H1 (cell line): ENCODE data around the gene IL37.

Source experiments
- CEBPB ChIP-seq: IDR thresholded peaks from 2 replicates; pipeline ENCODE4 v1.6.1; 2012; ENCODE audit warnings: low read depth, low read length
- HDAC6 ChIP-seq: IDR thresholded peaks from one replicate; pipeline ENCODE4 v1.7.1; 2012; ENCODE audit warnings: low read depth, mild to moderate bottlenecking, inconsistent platforms, low read length, moderate library complexity
- JUND ChIP-seq: IDR thresholded peaks from 2 replicates; pipeline ENCODE4 v1.6.1; 2011; ENCODE audit warnings: mild to moderate bottlenecking, improper control_type of control experiment, low read length
- KDM5A ChIP-seq: fragments of 200-600 bp; IDR thresholded peaks from 2 replicates; pipeline ENCODE4 v1.7.1; 2012; ENCODE audit warnings: mild to moderate bottlenecking, low read length, inconsistent platforms, mixed read lengths
- POLR2A ChIP-seq, 2 experiments: IDR thresholded peaks; 1 replicate in 1 of 2; 2 replicates in 1 of 2; pipeline ENCODE4 v1.6.1; 2011; ENCODE audit warnings: low read depth in 2 of 2, low read length in 2 of 2, mild to moderate bottlenecking in 2 of 2; ENCODE audit errors: control extremely low read depth in 1 of 2
- RXRA ChIP-seq: IDR thresholded peaks from 2 replicates; pipeline ENCODE4 v1.6.1; 2011; ENCODE audit warnings: low read depth, mild to moderate bottlenecking, low read length, moderate library complexity; ENCODE audit not compliant: insufficient read depth
- SP1 ChIP-seq: IDR thresholded peaks from 2 replicates; pipeline ENCODE4 v1.6.1; 2011; ENCODE audit warnings: low read depth, low read length
- TAF1 ChIP-seq: IDR thresholded peaks from 2 replicates; pipeline ENCODE4 v1.6.1; 2011; ENCODE audit warnings: mild to moderate bottlenecking, low read depth, low read length
- TEAD4 ChIP-seq: IDR thresholded peaks from 2 replicates; pipeline ENCODE4 v1.6.1; 2012; ENCODE audit warnings: low read depth, low read length, inconsistent platforms, mixed read lengths
- YY1 ChIP-seq: IDR thresholded peaks from 2 replicates; pipeline ENCODE4 v1.6.1; 2011; ENCODE audit warnings: low read depth, mild to moderate bottlenecking, low read length
- ZNF274 ChIP-seq: IDR thresholded peaks from 2 replicates; pipeline ENCODE4 v1.7.0; 2012; ENCODE audit warnings: low read length, borderline replicate concordance; ENCODE audit errors: extremely low read depth
- TF ChIP-seq, protein P1 (sequence below): IDR thresholded peaks from 2 replicates; pipeline ENCODE4 v1.6.1; 2011; ENCODE audit warnings: low read depth, mild to moderate bottlenecking, low read length; ENCODE audit not compliant: insufficient read depth
- TF ChIP-seq, protein P2 (sequence below), 3 experiments: IDR thresholded peaks; 1 replicate in 2 of 3; 2 replicates in 1 of 3; pipeline versions ENCODE4 v1.5.1 to v1.6.1; 2011; ENCODE audit warnings: low read length in 3 of 3, mild to moderate bottlenecking in 3 of 3, inconsistent platforms in 2 of 3, low read depth in 1 of 3, moderate library complexity in 1 of 3; ENCODE audit not compliant: insufficient read depth in 1 of 3; ENCODE audit errors: control extremely low read depth in 1 of 3
- TF ChIP-seq, protein P3 (sequence below): IDR thresholded peaks from 2 replicates; pipeline ENCODE4 v1.6.1; 2012; ENCODE audit warnings: low read length, inconsistent platforms

DNA sequence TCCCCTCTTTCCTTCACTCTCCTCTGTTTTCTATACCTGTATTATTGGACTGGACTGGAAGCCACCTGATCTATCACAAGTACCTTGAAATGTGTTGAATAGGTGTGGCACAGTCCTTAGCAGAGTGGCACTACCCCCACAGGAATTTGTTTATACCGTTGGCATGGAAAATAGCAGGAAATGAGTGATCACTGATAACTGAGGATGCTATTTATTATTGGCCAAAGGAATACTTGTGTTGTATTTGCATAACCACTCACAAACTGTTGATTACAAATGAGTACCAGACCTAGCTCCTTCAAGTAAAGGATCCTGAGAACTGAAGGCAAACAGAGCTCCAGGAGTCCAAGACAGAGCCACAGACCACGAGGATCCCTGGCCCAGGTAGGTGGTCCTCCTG is at the start of gene IL37:
- TF ChIP-seq SP1 (no peak), CEBPB (no peak), TAF1 (no peak), JUND (no peak), HDAC6 (no peak), TEAD4 (no peak), POLR2A (IDR thresholded peaks at IDR 0.05; ENCODE audit: control extremely low read depth in 1 of 2, low read depth in 2 of 2, low read length in 2 of 2) (no peak), KDM5A (no peak), YY1 (no peak), ZNF274 (no peak), RXRA (no peak)
- TF ChIP-seq, protein P1, sequence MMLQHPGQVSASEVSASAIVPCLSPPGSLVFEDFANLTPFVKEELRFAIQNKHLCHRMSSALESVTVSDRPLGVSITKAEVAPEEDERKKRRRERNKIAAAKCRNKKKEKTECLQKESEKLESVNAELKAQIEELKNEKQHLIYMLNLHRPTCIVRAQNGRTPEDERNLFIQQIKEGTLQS, result no peak
- TF ChIP-seq, protein P2, sequence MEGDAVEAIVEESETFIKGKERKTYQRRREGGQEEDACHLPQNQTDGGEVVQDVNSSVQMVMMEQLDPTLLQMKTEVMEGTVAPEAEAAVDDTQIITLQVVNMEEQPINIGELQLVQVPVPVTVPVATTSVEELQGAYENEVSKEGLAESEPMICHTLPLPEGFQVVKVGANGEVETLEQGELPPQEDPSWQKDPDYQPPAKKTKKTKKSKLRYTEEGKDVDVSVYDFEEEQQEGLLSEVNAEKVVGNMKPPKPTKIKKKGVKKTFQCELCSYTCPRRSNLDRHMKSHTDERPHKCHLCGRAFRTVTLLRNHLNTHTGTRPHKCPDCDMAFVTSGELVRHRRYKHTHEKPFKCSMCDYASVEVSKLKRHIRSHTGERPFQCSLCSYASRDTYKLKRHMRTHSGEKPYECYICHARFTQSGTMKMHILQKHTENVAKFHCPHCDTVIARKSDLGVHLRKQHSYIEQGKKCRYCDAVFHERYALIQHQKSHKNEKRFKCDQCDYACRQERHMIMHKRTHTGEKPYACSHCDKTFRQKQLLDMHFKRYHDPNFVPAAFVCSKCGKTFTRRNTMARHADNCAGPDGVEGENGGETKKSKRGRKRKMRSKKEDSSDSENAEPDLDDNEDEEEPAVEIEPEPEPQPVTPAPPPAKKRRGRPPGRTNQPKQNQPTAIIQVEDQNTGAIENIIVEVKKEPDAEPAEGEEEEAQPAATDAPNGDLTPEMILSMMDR (IDR thresholded peaks at IDR 0.05; ENCODE audit: control extremely low read depth in 1 of 3, insufficient read depth in 1 of 3, low read depth in 1 of 3, low read length in 3 of 3), result no peak
- TF ChIP-seq, protein P3, sequence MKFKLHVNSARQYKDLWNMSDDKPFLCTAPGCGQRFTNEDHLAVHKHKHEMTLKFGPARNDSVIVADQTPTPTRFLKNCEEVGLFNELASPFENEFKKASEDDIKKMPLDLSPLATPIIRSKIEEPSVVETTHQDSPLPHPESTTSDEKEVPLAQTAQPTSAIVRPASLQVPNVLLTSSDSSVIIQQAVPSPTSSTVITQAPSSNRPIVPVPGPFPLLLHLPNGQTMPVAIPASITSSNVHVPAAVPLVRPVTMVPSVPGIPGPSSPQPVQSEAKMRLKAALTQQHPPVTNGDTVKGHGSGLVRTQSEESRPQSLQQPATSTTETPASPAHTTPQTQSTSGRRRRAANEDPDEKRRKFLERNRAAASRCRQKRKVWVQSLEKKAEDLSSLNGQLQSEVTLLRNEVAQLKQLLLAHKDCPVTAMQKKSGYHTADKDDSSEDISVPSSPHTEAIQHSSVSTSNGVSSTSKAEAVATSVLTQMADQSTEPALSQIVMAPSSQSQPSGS, result no peak
